Bronchial epithelial cell (primary cell): ENCODE measurements around the gene ACD. TPM values are rescaled to one million over a fixed set of nuclear protein-coding genes. Genes with fewer than 3 reads are reported as not detected.

Experiments
- DNase-seq: peaks from one replicate; pipeline ENCODE4 v3.0.0-alpha.2; 2010; ENCODE audit warnings: low read depth
- FAIRE-seq: peaks from 2 replicates; lab custom pipeline; 2011; peaks lifted over from hg19 to GRCh38; lab: Jason Lieb, UNC
- H3K27me3 ChIP-seq: 2 replicates; pipeline ENCODE4 v1.5.1; 2011; ENCODE audit warnings: low read length; ENCODE audit not compliant: control insufficient read depth, insufficient read depth
- H3K36me3 ChIP-seq: 2 replicates; pipeline ENCODE4 v1.5.1; 2011; ENCODE audit warnings: low read length; ENCODE audit not compliant: control insufficient read depth, insufficient read depth
- H3K4me3 ChIP-seq: 2 replicates; pipeline ENCODE4 v1.5.1; 2011; ENCODE audit warnings: mild to moderate bottlenecking, low read depth, low read length, control low read depth
- CTCF ChIP-seq: IDR thresholded peaks from 2 replicates; pipeline ENCODE4 v1.5.1; 2011; ENCODE audit warnings: mild to moderate bottlenecking, moderate library complexity, low read length, control low read depth, inconsistent platforms; ENCODE audit not compliant: insufficient read depth, severe bottlenecking
- total RNA-seq: library from RNA; depleted of rRNA; stranded (reverse); fragments of >200 nt; gene quantifications from 2 replicates; pipeline ENCODE4 v1.2.1, GENCODE V29; 2014

ACD gene
- total RNA-seq, 1 donor from 2014 or later: 8.4 TPM

- Histone ChIP-seq H3K4me3 (no peak overlapping the region), H3K36me3 (peaks cover 3% of the 10 kb centered on the region), H3K27me3 (peaks cover 13% of the 10 kb centered on the region)
- peak; percentile 96 for FAIRE-seq
- peak; percentile 70 for DNase-seq
- no peak for TF ChIP-seq CTCF
These were observed 18.0 kb downstream of the ACD start for GRCh38 chr16:67641779-67642708.

- Histone ChIP-seq H3K4me3 (no peak overlapping the region), H3K36me3 (peaks cover 11% of the 10 kb centered on the region), H3K27me3 (no peaks in the 10 kb centered on the region)
- no peak for DNase-seq
- no peak for FAIRE-seq
- TF ChIP-seq CTCF: no peak
These were observed 22.4 kb downstream of the ACD start for GRCh38 chr16:67637625-67638024.

GRCh38 chr16:67636713-67637112 is 23.3 kb downstream of the ACD start:
- no peak for TF ChIP-seq CTCF
- FAIRE-seq: no peak
- Histone ChIP-seq H3K27me3 (no peaks in the 10 kb centered on the region), H3K36me3 (peaks cover 11% of the 10 kb centered on the region), H3K4me3 (no peak overlapping the region)
- no peak for DNase-seq

GRCh38 chr16:67632415-67633172 is 27.5 kb downstream of the ACD start:
- no peak overlapping the region for H3K4me3 ChIP-seq
- FAIRE-seq (no peak), DNase-seq (peak; percentile 13)
- H3K27me3 ChIP-seq: no peaks in the 10 kb centered on the region
- no peak for TF ChIP-seq CTCF
- H3K36me3 ChIP-seq: peaks cover 15% of the 10 kb centered on the region

- no peak for FAIRE-seq
- no peak for DNase-seq
- TF ChIP-seq CTCF: no peak
- no peak overlapping the region for H3K4me3 ChIP-seq
- peaks cover 15% of the 10 kb centered on the region for H3K36me3 ChIP-seq
- no peaks in the 10 kb centered on the region for H3K27me3 ChIP-seq
These were observed 31.8 kb downstream of the ACD start for GRCh38 chr16:67628216-67628615.
